Chondrocyte (in vitro differentiated cells): ENCODE data around the gene ELF4. TPM values are rescaled to one million over a fixed set of nuclear protein-coding genes. Genes with fewer than 3 reads are reported as not detected.
A peak's percentile ranks its signal among the peaks of the same experiment; 100 is the strongest.

Experiments used
- DNase-seq: peaks from one replicate; pipeline ENCODE4 v3.0.0; 2021; ENCODE audit warnings: mixed read lengths, low spot score
- H3K27ac Mint-ChIP-seq: one replicate; pipeline ENCODE4 v1.8.0; 2021; ENCODE audit warnings: mild to moderate bottlenecking, moderate library complexity, mixed read lengths; ENCODE audit not compliant: unreplicated experiment
- H3K27me3 Mint-ChIP-seq: 2 replicates; pipeline ENCODE4 v1.8.0; 2021; ENCODE audit warnings: low read depth, mixed read lengths
- H3K36me3 Mint-ChIP-seq: 2 replicates; pipeline ENCODE4 v1.8.0; 2021; ENCODE audit warnings: low read depth, mixed read lengths
- H3K4me1 Mint-ChIP-seq: 2 replicates; pipeline ENCODE4 v1.8.0; 2021; ENCODE audit warnings: low read depth, mild to moderate bottlenecking, mixed read lengths
- H3K4me3 Mint-ChIP-seq: one replicate; pipeline ENCODE4 v1.8.0; 2021; ENCODE audit warnings: mild to moderate bottlenecking, moderate library complexity, mixed read lengths; ENCODE audit not compliant: unreplicated experiment
- H3K9me3 Mint-ChIP-seq: 2 replicates; pipeline ENCODE4 v1.8.0; 2021; ENCODE audit warnings: low read depth, mixed read lengths
- total RNA-seq: library from RNA; stranded (reverse); gene quantifications from 3 replicates; pipeline ENCODE4 v1.2.1, GENCODE V29; 2021
- TF ChIP-seq, protein P1 (sequence below): fragments of 200-600 bp; sonication (generic); IDR thresholded peaks from 2 replicates; pipeline ENCODE4 v1.5.0; 2021; ENCODE audit warnings: antibody characterized with exemption, mild to moderate bottlenecking, moderate library complexity

Gene ELF4
- total RNA-seq, 1 donor from 2014 or later, result 25.7 TPM

GRCh38 chrX:130130990-130131389, 20.7 kb upstream of the ELF4 start:
- no peak for DNase-seq
- Mint-ChIP-seq H3K27ac (no peak overlapping the region), H3K9me3 (no peaks in the 10 kb centered on the region), H3K4me3 (no peak overlapping the region), H3K36me3 (peaks cover 10% of the 10 kb centered on the region), H3K27me3 (no peaks in the 10 kb centered on the region), H3K4me1 (no peaks in the 10 kb centered on the region)
- TF ChIP-seq, protein P1, sequence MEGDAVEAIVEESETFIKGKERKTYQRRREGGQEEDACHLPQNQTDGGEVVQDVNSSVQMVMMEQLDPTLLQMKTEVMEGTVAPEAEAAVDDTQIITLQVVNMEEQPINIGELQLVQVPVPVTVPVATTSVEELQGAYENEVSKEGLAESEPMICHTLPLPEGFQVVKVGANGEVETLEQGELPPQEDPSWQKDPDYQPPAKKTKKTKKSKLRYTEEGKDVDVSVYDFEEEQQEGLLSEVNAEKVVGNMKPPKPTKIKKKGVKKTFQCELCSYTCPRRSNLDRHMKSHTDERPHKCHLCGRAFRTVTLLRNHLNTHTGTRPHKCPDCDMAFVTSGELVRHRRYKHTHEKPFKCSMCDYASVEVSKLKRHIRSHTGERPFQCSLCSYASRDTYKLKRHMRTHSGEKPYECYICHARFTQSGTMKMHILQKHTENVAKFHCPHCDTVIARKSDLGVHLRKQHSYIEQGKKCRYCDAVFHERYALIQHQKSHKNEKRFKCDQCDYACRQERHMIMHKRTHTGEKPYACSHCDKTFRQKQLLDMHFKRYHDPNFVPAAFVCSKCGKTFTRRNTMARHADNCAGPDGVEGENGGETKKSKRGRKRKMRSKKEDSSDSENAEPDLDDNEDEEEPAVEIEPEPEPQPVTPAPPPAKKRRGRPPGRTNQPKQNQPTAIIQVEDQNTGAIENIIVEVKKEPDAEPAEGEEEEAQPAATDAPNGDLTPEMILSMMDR, result no peak

- TF ChIP-seq, protein P1, result no peak
- no peak for DNase-seq
- H3K27me3 Mint-ChIP-seq, result no peaks in the 10 kb centered on the region
- no peak overlapping the region for H3K4me3 Mint-ChIP-seq
- H3K9me3 Mint-ChIP-seq, result no peaks in the 10 kb centered on the region
- peaks cover 11% of the 10 kb centered on the region for H3K36me3 Mint-ChIP-seq
- peaks cover 5% of the 10 kb centered on the region for H3K4me1 Mint-ChIP-seq
- H3K27ac Mint-ChIP-seq, result no peak overlapping the region
These were observed 15.0 kb upstream of the ELF4 start for GRCh38 chrX:130125091-130125874.

DNA sequence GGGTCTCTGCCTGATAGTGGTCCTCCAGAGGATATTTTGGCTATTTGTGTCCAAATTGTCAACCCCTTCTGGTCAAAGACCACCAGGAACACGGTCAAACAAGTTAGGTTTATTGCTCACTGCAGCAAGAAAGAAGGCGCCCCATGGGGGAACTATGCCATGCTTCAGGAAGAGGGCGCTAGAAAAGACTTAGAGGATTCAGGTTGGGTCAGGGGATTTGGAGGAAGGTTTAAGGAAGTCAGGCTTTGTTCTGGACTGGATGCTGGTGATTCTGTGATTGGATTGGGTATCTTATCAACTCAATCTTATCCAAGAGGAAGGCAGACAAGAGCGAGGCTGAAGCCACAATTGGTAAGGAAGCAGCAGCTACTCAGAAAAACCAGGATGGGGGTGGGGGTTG, 14.3 kb upstream of the ELF4 start:
- H3K4me1 Mint-ChIP-seq, result peaks cover 12% of the 10 kb centered on the region
- H3K36me3 Mint-ChIP-seq, result peaks cover 11% of the 10 kb centered on the region
- TF ChIP-seq, protein P1, result no peak
- DNase-seq, result no peak
- no peak overlapping the region for H3K4me3 Mint-ChIP-seq
- H3K27me3 Mint-ChIP-seq, result no peaks in the 10 kb centered on the region
- H3K9me3 Mint-ChIP-seq, result no peaks in the 10 kb centered on the region
- H3K27ac Mint-ChIP-seq, result no peak overlapping the region

DNA sequence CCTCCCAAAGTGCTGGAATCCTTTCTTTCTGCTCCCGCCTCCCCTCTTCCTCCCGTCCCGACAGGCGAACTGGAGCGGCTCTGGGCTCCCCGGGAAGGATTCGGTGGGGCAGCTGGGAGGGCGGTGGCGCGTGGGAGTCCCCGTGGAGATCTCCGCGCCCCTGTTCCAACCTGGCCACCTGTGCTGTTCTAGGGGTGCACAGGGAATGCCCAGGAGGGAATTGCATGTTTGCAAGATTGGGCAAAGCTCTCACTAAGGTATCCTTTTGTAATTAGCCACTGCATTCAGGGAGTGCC, 11.2 kb upstream of the ELF4 start:
- Mint-ChIP-seq H3K27ac (peak overlapping the region; percentile 94), H3K4me3 (peak overlapping the region; percentile 62), H3K9me3 (no peaks in the 10 kb centered on the region), H3K4me1 (peaks cover 32% of the 10 kb centered on the region), H3K36me3 (peaks cover 4% of the 10 kb centered on the region), H3K27me3 (no peaks in the 10 kb centered on the region)
- TF ChIP-seq, protein P1, result no peak
- DNase-seq, result no peak

DNA sequence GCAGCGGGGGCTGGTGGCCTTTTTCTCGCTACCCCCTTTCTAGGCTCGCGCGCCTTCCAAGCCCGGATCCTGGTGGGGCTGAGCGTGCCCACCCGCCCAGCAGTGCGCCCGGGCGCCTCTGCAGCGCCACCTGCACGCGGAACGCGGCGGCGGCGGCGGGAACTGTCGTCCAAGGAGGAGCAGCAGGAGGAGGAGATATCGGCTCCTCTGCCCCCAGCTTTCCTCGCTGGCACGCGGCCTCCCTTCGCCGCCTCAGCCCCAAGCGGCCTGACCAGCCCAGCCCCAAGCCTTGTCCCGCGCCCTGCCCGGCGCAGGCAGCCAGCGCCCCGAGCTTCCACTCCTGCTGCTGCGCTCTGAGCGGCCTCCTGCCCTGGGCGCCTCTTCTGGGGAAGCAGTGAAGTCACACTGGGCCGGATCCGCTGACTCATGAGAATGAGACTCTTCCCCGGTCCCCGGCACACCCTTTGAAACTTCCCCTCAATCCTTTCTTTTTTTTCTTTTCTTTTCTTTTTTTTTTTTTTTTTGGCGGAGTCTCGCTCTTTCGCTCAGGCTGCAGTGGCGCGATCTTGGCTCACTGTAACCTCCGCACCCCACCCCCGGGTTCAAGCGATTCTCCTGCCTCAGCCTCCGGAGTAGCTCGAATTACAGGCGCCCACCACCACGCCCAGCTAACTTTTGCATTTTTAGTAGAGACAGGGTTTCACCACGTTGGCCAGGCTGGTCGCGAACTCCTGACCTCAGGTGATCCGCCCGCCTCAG, 10.6 kb upstream of the ELF4 start:
- H3K36me3 Mint-ChIP-seq, result peaks cover 4% of the 10 kb centered on the region
- peak overlapping the region; percentile 62 for H3K4me3 Mint-ChIP-seq
- DNase-seq, result no peak
- H3K27me3 Mint-ChIP-seq, result no peaks in the 10 kb centered on the region
- TF ChIP-seq, protein P1, result peak; percentile 84
- H3K4me1 Mint-ChIP-seq, result peaks cover 32% of the 10 kb centered on the region
- peak overlapping the region; percentile 94 for H3K27ac Mint-ChIP-seq
- H3K9me3 Mint-ChIP-seq, result no peaks in the 10 kb centered on the region
